Measurements from ENCODE around the gene SPATA18.
"Not testable (repeated sequence)": the region's sequence is repeated elsewhere in the genome, so short reads cannot be mapped to it uniquely, and the experiment has no call there.

SPATA18 gene

GRCh38 chr4:52110171-52110570 lies 59.1 kb downstream of the SPATA18 start:
- DNase-seq: no peak

GRCh38 chr4:52111995-52112394 lies 60.9 kb downstream of the SPATA18 start:
- no peak for DNase-seq

- DNase-seq: no peak
Measured at GRCh38 chr4:52112411-52112810, 61.3 kb downstream of the SPATA18 start.

GRCh38 chr4:52116641-52117040 lies 65.5 kb downstream of the SPATA18 start:
- DNase-seq: no peak

- DNase-seq: no peak
Measured at GRCh38 chr4:52126226-52126625, 75.1 kb downstream of the SPATA18 start.

GRCh38 chr4:52126966-52127365 lies 75.9 kb downstream of the SPATA18 start:
- DNase-seq: no peak

GRCh38 chr4:52135171-52135570 lies 84.1 kb downstream of the SPATA18 start:
- DNase-seq: no peak

GRCh38 chr4:52137152-52137551 lies 86.0 kb downstream of the SPATA18 start:
- not testable (repeated sequence) for DNase-seq

- no peak for DNase-seq
Measured at GRCh38 chr4:52142816-52143215, 91.7 kb downstream of the SPATA18 start.

GRCh38 chr4:52143815-52144214 lies 92.7 kb downstream of the SPATA18 start:
- DNase-seq: no peak

GRCh38 chr4:52144372-52144771 lies 93.3 kb downstream of the SPATA18 start:
- no peak for DNase-seq

Data from NCI-H82 (cell line).